ENCODE results near the gene MXD3.
"Not testable (repeated sequence)": the region's sequence is repeated elsewhere in the genome, so short reads cannot be mapped to it uniquely, and the experiment has no call there.

MXD3 gene

DNA sequence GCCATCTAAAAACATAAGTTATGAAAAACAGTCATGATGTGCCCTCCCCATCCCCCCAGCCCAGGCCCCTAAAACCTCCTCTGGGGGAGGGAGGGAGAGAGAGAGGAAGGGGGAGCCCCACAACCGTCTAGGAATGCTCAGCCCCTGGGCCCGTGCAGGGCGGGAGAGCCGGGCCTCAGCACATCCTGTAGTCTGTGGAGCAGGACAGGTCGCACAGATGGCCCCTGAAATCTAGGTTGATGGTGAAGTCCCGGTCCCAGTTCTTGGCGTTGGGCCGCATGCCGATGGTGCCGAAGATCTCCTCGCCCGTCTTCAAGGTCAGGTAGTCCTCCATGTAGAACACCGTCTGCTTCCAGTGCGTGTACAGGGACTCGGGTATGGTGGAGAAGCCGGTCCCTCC is 46.3 kb downstream of the MXD3 start:
- no peak overlapping the region for H3K4me3 ChIP-seq (ENCODE audit: low read depth, low read length)

GRCh38 chr5:177264178-177264577 is 47.5 kb downstream of the MXD3 start:
- TF ChIP-seq, protein P1, sequence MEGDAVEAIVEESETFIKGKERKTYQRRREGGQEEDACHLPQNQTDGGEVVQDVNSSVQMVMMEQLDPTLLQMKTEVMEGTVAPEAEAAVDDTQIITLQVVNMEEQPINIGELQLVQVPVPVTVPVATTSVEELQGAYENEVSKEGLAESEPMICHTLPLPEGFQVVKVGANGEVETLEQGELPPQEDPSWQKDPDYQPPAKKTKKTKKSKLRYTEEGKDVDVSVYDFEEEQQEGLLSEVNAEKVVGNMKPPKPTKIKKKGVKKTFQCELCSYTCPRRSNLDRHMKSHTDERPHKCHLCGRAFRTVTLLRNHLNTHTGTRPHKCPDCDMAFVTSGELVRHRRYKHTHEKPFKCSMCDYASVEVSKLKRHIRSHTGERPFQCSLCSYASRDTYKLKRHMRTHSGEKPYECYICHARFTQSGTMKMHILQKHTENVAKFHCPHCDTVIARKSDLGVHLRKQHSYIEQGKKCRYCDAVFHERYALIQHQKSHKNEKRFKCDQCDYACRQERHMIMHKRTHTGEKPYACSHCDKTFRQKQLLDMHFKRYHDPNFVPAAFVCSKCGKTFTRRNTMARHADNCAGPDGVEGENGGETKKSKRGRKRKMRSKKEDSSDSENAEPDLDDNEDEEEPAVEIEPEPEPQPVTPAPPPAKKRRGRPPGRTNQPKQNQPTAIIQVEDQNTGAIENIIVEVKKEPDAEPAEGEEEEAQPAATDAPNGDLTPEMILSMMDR (IDR thresholded peaks at IDR 0.05; ENCODE audit: borderline replicate concordance, insufficient read depth, low read depth, low read length): no peak
- H3K4me3 ChIP-seq (ENCODE audit: low read depth, low read length): no peak overlapping the region

More for the DNA sequence above, 46.3 kb downstream of the MXD3 start:
- TF ChIP-seq, protein P1 (IDR thresholded peaks at IDR 0.05; ENCODE audit: borderline replicate concordance, insufficient read depth, low read depth, low read length): no peak

- TF ChIP-seq, protein P1 (IDR thresholded peaks at IDR 0.05; ENCODE audit: borderline replicate concordance, insufficient read depth, low read depth, low read length): no peak
- H3K4me3 ChIP-seq (ENCODE audit: low read depth, low read length): no peak overlapping the region
These were observed 50.2 kb downstream of the MXD3 start for GRCh38 chr5:177261510-177261909.

DNA sequence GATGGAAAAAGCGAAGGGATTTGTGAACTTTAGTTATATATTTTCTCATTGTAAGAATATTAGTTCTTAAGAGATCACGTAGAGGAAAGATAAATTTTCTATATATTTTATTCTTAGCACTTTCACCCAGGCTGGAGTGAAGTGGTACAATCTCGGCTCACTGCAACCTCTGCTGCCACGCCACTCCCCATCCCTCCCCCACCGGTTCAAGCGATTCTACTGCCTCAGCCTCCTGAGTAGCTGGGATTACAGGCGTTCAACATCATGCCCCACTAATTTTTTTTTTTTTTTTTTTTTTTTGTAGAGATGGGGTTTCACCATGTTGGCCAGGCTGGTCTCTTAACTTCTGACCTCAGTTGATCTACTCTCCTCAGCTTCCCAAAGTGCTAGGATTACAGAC is 50.7 kb downstream of the MXD3 start:
- TF ChIP-seq, protein P1 (IDR thresholded peaks at IDR 0.05; ENCODE audit: borderline replicate concordance, insufficient read depth, low read depth, low read length): no peak
- H3K4me3 ChIP-seq (ENCODE audit: low read depth, low read length): no peak overlapping the region

- not testable (repeated sequence) for H3K4me3 ChIP-seq (ENCODE audit: low read depth, low read length)
These were observed 53.0 kb downstream of the MXD3 start for GRCh38 chr5:177258711-177259110.

Measured in GM12875 (cell line).